ENCODE measurements around the gene LDLRAP1. TPM values are rescaled to one million over a fixed set of nuclear protein-coding genes. Genes with fewer than 3 reads are reported as not detected.
"Not testable (repeated sequence)": the region's sequence is repeated elsewhere in the genome, so short reads cannot be mapped to it uniquely, and the experiment has no call there.

Gene LDLRAP1
- total RNA-seq, 4 donors from 2014 or later: 12.6 to 21.2 (median 16.3) TPM

DNA sequence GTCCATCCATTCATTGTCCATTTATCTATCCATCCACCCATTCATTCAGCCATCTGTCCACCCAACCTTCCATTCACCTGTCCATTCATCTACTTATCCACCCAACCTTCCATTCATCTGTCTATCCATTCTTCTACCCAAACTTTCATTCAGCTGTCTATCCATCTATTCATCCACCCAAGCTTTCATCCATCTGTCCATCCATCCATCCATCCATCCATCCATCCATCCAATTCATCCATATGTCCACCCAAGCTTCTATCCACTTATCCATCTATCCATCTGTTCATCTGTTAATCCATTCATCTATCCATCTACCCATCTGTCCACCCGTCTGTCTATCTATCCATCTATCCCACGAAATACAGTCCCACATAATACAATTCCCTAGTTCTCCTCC is 51.6 kb downstream of the LDLRAP1 start:
- Histone ChIP-seq H3K4me3 (no peak overlapping the region), H3K27ac (replicated peaks in 1 of 4) (no peak overlapping the region), H3K4me1 (peaks cover 3 to 16% (median 12%) of the 10 kb centered on the region in 4 donors), H3K27me3 (no peaks in the 10 kb centered on the region), H3K9me3 (peaks cover 0 to 4% (median 0%) of the 10 kb centered on the region in 4 donors), H3K36me3 (no peaks in the 10 kb centered on the region)
- TF ChIP-seq EP300 (IDR thresholded peaks at IDR 0.05): no peak
- TF ChIP-seq POLR2AphosphoS5 (IDR thresholded peaks at IDR 0.05): no peak
- TF ChIP-seq, protein P1, sequence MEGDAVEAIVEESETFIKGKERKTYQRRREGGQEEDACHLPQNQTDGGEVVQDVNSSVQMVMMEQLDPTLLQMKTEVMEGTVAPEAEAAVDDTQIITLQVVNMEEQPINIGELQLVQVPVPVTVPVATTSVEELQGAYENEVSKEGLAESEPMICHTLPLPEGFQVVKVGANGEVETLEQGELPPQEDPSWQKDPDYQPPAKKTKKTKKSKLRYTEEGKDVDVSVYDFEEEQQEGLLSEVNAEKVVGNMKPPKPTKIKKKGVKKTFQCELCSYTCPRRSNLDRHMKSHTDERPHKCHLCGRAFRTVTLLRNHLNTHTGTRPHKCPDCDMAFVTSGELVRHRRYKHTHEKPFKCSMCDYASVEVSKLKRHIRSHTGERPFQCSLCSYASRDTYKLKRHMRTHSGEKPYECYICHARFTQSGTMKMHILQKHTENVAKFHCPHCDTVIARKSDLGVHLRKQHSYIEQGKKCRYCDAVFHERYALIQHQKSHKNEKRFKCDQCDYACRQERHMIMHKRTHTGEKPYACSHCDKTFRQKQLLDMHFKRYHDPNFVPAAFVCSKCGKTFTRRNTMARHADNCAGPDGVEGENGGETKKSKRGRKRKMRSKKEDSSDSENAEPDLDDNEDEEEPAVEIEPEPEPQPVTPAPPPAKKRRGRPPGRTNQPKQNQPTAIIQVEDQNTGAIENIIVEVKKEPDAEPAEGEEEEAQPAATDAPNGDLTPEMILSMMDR (IDR thresholded peaks at IDR 0.05): no peak
- no peak for TF ChIP-seq POLR2A (IDR thresholded peaks at IDR 0.05; ENCODE audit: low read depth)
- WGBS: 88% methylated on average over 2 of the region's 2 CpGs
- intact Hi-C loops (cut with DNase I): no loop called here
- DNase-seq (ENCODE audit: extremely low spot score): no peak

DNA sequence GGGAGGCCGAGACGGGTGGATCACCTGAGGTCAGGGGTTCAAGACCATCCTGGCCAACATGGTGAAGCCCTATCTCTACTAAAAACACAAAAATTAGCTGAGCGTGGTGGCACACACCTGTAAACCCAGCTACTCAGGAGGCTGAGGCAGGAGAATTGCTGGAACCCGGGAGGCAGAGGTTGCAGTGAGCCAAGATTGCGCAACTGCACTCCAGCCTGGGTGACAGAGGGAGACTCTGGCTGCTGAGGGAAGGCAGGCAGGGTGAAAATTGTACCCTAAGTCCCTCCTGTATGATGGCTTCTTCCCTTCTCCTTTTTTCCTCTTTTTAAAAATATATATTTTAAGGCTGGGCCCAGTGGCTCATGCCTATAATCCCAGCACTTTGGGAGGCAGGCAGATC is 53.2 kb downstream of the LDLRAP1 start:
- H3K4me1 ChIP-seq; DNase-seq (ENCODE audit: extremely low spot score); H3K27ac ChIP-seq (replicated peaks in 1 of 4); H3K9me3 ChIP-seq; intact Hi-C loops (cut with DNase I); H3K4me3 ChIP-seq; H3K36me3 ChIP-seq; H3K27me3 ChIP-seq: not testable (repeated sequence)
- 97% methylated on average over 5 of the region's 5 CpGs for WGBS

DNA sequence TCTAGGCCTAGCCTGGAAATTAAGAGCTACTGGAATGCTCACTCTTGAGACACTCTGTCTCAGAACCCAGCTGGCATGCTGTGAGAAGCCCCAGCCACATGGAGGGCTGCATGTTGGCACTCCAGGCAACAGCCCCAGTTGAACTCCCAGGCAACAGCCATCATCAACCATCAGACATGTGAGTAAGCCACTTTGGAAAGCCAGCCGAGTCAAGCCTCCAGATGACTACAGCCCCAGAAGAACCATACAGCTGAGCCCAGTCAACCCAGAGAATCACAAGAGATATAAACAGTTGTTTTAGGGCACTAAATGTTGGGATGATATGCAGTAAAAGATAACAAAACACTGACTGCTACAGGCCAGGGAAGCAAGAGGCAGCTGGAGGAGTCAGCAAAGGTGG is 55.5 kb downstream of the LDLRAP1 start:
- peaks cover 0 to 4% (median 0%) of the 10 kb centered on the region in 4 donors for H3K9me3 ChIP-seq
- no peaks in the 10 kb centered on the region for H3K27me3 ChIP-seq
- TF ChIP-seq POLR2AphosphoS5 (IDR thresholded peaks at IDR 0.05): no peak
- TF ChIP-seq, protein P1 (IDR thresholded peaks at IDR 0.05): no peak
- no peak for TF ChIP-seq EP300 (IDR thresholded peaks at IDR 0.05)
- TF ChIP-seq POLR2A (IDR thresholded peaks at IDR 0.05; ENCODE audit: low read depth): no peak
- no peak overlapping the region for H3K4me3 ChIP-seq
- no peaks in the 10 kb centered on the region for H3K36me3 ChIP-seq
- intact Hi-C loops (cut with DNase I): no loop called here
- DNase-seq (ENCODE audit: extremely low spot score): no peak
- 100% methylated on average over 1 of the region's 1 CpG for WGBS
- no peak overlapping the region for H3K27ac ChIP-seq (replicated peaks in 1 of 4)
- H3K4me1 ChIP-seq: no peaks in the 10 kb centered on the region

DNA sequence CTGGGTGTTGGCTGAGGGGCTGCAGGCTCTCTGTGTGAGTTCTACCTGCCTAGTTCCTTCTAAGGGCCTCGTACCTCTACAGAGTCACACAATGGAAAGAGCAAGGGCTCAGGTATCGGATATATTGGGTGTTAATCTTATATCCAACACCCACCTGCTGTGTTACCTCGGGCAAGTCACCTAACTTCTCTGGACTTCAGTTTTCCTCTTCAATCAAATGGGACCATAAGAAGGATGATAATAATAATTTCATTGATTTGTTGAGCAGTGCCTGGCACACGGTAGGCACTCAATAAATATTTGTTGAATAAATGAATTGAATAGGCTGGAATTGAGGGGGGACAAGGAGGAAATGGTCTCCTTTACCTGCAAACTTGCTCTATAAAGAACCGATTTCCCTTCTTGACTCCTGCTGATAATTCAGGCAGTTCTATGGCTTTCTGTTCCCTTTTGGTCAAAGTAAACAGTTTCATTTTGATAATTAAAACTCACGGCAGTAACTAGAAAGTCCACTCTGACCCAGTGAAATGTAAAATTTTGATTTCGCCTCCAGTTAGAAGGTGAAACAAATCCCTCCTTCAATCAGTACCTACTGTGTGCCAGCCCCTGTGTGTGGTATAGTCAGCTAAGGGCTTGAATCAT is 56.7 kb downstream of the LDLRAP1 start:
- Histone ChIP-seq H3K36me3 (no peaks in the 10 kb centered on the region), H3K4me1 (no peaks in the 10 kb centered on the region), H3K27ac (replicated peaks in 1 of 4) (no peak overlapping the region), H3K4me3 (no peak overlapping the region), H3K27me3 (no peaks in the 10 kb centered on the region), H3K9me3 (peaks cover 0 to 4% (median 0%) of the 10 kb centered on the region in 4 donors)
- WGBS: 85% methylated on average over 7 of the region's 7 CpGs
- TF ChIP-seq POLR2AphosphoS5 (IDR thresholded peaks at IDR 0.05) (no peak), POLR2A (IDR thresholded peaks at IDR 0.05; ENCODE audit: low read depth) (no peak), EP300 (IDR thresholded peaks at IDR 0.05) (no peak)
- TF ChIP-seq, protein P1 (IDR thresholded peaks at IDR 0.05): no peak
- no peak for DNase-seq (ENCODE audit: extremely low spot score)
- intact Hi-C loops (cut with DNase I): no loop called here

DNA sequence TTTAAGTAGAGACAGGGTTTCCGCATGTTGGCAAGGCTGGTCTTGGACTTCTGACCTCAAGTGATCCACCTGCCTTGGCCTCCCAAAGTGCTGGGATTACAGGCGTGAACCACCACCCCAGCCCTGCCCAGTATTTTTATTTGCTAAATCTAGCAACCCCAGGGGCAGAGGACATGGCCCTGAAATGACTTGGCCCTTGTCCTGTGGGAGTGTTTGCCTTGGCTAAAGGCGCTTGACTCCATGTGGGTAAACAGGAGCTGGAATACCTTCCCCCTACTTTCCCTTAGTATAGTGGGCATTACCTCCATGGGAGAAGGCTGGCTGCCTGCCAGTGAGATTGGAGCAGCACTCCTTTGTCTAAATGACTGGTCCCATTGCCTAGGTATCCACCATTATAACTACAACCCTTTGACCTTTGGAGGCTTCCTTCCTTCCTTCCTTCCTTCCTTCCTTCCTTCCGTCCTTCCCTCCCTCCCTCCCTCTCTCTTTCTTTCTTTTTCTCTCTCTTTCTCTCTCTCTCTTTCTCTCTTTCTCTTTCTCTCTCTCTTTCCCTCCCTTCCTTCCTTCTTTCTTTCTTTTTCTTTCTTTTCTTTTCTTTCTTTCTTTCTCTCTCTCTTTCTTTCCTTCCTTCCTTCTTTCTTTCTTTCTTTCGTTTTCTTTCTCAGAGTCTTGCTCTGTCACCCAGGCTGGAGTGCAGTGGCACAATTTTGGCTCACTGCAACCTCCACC is 57.7 kb downstream of the LDLRAP1 start:
- DNase-seq (ENCODE audit: extremely low spot score): not testable (repeated sequence)

DNA sequence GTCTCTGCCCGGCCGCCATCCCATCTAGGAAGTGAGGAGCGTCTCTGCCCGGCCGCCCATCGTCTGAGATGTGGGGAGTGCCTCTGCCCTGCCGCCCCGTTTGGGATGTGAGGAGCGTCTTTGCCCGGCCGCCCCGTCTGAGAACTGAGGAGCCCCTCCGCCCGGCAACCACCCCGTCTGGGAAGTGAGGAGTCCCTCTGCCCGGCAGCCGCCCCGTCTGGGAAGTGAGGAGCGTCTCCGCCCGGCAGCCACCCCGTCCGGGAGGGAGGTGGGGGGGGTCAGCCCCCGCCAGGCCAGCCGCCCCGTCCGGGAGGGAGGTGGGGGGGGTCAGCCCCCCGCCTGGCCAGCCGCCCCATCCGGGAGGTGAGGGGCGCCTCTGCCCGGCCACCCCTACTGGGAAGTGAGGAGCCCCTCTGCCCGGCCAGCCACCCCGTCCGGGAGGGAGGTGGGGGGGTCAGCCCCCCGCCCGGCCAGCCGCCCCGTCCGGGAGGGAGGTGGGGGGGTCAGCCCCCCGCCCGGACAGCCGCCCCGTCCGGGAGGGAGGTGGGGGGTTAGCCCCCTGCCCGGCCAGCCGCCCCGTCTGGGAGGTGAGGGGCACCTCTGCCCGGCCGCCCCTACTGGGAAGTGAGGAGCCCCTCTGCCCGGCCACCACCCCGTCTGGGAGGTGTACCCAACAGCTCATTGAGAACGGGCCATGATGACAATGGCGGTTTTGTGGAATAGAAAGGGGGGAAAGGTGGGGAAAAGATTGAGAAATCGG is 60.6 kb downstream of the LDLRAP1 start:
- H3K4me3 ChIP-seq; intact Hi-C loops (cut with DNase I); DNase-seq (ENCODE audit: extremely low spot score); H3K36me3 ChIP-seq; H3K4me1 ChIP-seq; H3K27me3 ChIP-seq; H3K27ac ChIP-seq (replicated peaks in 1 of 4); H3K9me3 ChIP-seq: not testable (repeated sequence)
- WGBS: no CpG with 5 or more reads among the region's 55 CpGs

More for the DNA sequence above, 57.7 kb downstream of the LDLRAP1 start:
- H3K4me3 ChIP-seq; H3K27me3 ChIP-seq; H3K4me1 ChIP-seq; intact Hi-C loops (cut with DNase I); H3K27ac ChIP-seq (replicated peaks in 1 of 4); H3K36me3 ChIP-seq; H3K9me3 ChIP-seq: not testable (repeated sequence)
- WGBS: 88% methylated on average over 4 of the region's 5 CpGs
